GM19455 (cell line): ENCODE measurements around the gene PCDHB9.
"Not testable (repeated sequence)": the region's sequence is repeated elsewhere in the genome, so short reads cannot be mapped to it uniquely, and the experiment has no call there.

Experiments used
- ATAC-seq: cut with Tn5 transposase; IDR thresholded peaks from one replicate; pipeline ENCODE4 v1.9.1; 2021; ENCODE audit not compliant: unreplicated experiment

Gene PCDHB9

GRCh38 chr5:141234109-141234667 lies 47.2 kb downstream of the PCDHB9 start:
- no peak for ATAC-seq

GRCh38 chr5:141235922-141236321 lies 49.0 kb downstream of the PCDHB9 start:
- not testable (repeated sequence) for ATAC-seq

- ATAC-seq: no peak
Measured at GRCh38 chr5:141236516-141237313, 49.8 kb downstream of the PCDHB9 start.
